HFF-Myc (cell line): ENCODE results near the gene FUCA1.

ENCODE experiments used
- DNase-seq: peaks from one replicate; pipeline ENCODE4 v3.0.0-alpha.2; 2011; ENCODE audit warnings: low read depth; ENCODE audit errors: extremely low read depth
- H3K4me3 ChIP-seq: replicated peaks from 2 replicates; pipeline ENCODE4 v1.5.1; 2011; ENCODE audit warnings: low read depth, mild to moderate bottlenecking, control low read depth, low read length
- TF ChIP-seq, protein P1 (sequence below): IDR thresholded peaks from 2 replicates; pipeline ENCODE4 v1.5.1; 2012; ENCODE audit warnings: mild to moderate bottlenecking, low read depth, low read length, control low read depth; ENCODE audit errors: missing control alignments

Gene FUCA1

DNA sequence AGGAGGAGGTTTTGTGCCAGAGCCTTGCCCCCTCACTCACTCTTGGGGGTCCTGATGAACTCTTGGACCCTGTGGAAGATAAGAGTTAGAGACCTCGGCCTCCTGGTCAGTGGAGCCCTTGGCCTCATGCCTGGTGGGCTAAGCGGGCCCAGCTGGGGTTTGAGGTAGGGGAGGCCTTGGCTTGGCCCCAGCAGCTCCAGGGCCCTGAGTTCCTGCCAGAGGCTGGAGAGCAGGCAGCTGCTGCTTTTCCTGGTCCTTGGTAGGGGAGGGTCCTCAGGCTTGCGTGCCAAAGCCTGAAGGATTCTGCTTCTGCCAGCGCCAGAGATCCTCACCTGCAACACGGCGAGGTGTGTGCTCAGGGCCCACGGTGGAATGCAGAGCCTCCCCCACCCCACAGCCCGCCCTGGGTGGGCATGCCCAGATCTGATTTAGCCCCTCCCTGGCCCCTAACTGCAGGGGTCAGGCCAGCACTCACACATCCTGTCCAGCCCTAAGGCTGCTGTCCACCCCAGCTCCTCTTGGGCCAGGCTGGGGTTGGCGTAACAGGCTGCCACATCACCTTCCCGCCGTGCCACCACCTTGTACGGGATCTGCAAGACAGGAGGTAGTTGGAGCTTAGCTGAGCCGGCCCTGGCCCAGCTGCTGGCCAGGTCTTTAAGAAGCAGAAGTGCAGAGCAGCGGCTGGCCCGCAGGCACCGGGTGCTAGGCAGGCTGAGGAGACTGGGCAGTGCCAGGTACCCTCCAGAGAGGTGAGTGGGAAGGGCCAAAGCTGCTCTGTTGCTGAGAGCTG lies 72.2 kb downstream of the FUCA1 start:
- no peak overlapping the region for H3K4me3 ChIP-seq
- no peak for DNase-seq
- TF ChIP-seq, protein P1, sequence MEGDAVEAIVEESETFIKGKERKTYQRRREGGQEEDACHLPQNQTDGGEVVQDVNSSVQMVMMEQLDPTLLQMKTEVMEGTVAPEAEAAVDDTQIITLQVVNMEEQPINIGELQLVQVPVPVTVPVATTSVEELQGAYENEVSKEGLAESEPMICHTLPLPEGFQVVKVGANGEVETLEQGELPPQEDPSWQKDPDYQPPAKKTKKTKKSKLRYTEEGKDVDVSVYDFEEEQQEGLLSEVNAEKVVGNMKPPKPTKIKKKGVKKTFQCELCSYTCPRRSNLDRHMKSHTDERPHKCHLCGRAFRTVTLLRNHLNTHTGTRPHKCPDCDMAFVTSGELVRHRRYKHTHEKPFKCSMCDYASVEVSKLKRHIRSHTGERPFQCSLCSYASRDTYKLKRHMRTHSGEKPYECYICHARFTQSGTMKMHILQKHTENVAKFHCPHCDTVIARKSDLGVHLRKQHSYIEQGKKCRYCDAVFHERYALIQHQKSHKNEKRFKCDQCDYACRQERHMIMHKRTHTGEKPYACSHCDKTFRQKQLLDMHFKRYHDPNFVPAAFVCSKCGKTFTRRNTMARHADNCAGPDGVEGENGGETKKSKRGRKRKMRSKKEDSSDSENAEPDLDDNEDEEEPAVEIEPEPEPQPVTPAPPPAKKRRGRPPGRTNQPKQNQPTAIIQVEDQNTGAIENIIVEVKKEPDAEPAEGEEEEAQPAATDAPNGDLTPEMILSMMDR: no peak
